ENCODE results near the gene CEP112.

CEP112 gene

GRCh38 chr17:65990593-65990992 lies 201.3 kb downstream of the CEP112 start:
- Histone ChIP-seq H2AK5ac (ENCODE audit: low read length) (no peak overlapping the region), H3K36me3 (ENCODE audit: control insufficient read depth in 1 of 2, insufficient read depth in 2 of 2, low read length in 2 of 2) (no peaks in the 10 kb centered on the region), H2BK120ac (ENCODE audit: insufficient read depth, low read length, poor library complexity) (no peak overlapping the region), H3K9me3 (ENCODE audit: insufficient read depth, low read depth, low read length) (no peaks in the 10 kb centered on the region), H2BK12ac (ENCODE audit: low read length) (no peak overlapping the region), H3K9ac (ENCODE audit: low read length) (no peak overlapping the region), H3K79me2 (ENCODE audit: control insufficient read depth, insufficient read depth, low read length, poor library complexity) (no peaks in the 10 kb centered on the region), H4K91ac (ENCODE audit: low read depth, low read length) (no peak overlapping the region), H3K18ac (ENCODE audit: low read length) (no peak overlapping the region), H3K4me1 (ENCODE audit: control insufficient read depth in 1 of 2, insufficient read depth in 2 of 2, low read length in 2 of 2) (no peaks in the 10 kb centered on the region), H3K79me1 (ENCODE audit: low read length) (no peaks in the 10 kb centered on the region), H3K4me3 (ENCODE audit: low read depth, low read length) (no peak overlapping the region), H3K27me3 (ENCODE audit: insufficient read depth, low read length) (no peaks in the 10 kb centered on the region), H3K23ac (ENCODE audit: low read length) (no peak overlapping the region), H3K27ac (ENCODE audit: low read depth, low read length) (no peak overlapping the region), H4K8ac (ENCODE audit: low read depth, low read length) (no peak overlapping the region), H2AFZ (ENCODE audit: insufficient read depth, low read length, poor library complexity) (no peak overlapping the region), H3K4me2 (ENCODE audit: low read length) (no peak overlapping the region), H3K14ac (ENCODE audit: low read length) (no peak overlapping the region), H3K4ac (ENCODE audit: low read depth, low read length) (no peak overlapping the region), H4K12ac (ENCODE audit: low read depth, low read length) (no peak overlapping the region), H2BK5ac (ENCODE audit: low read depth, low read length, poor library complexity) (no peak overlapping the region)
- WGBS (ENCODE audit: extremely low coverage, insufficient coverage, insufficient read length), result no CpG with 5 or more reads among the region's 3 CpGs
- DNase-seq, result no peak

DNA sequence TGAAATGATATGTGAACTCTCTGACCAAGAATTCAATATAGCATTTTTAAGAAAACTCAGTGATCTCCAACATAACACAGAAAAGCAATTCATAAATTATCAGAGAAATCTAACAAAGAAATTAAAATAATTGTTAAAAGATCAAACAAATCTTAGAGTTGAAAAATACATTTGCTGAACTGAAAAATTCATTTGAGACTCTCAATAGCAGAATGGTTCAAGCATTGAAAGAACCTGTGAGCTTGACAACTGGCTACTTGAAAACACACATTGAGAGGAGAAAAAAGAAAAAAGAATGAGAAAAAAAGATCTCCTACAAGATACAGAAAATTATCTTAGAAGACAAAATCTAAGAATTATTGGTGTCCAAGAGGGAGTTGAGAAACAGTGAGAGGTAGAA lies 203.5 kb downstream of the CEP112 start:
- Histone ChIP-seq H2AK5ac (ENCODE audit: low read length) (no peak overlapping the region), H3K36me3 (ENCODE audit: control insufficient read depth in 1 of 2, insufficient read depth in 2 of 2, low read length in 2 of 2) (no peaks in the 10 kb centered on the region), H4K8ac (ENCODE audit: low read depth, low read length) (no peak overlapping the region), H3K4me2 (ENCODE audit: low read length) (no peak overlapping the region), H3K79me2 (ENCODE audit: control insufficient read depth, insufficient read depth, low read length, poor library complexity) (no peaks in the 10 kb centered on the region), H3K23ac (ENCODE audit: low read length) (no peak overlapping the region), H3K27me3 (ENCODE audit: insufficient read depth, low read length) (no peaks in the 10 kb centered on the region), H3K18ac (ENCODE audit: low read length) (no peak overlapping the region), H3K4me1 (ENCODE audit: control insufficient read depth in 1 of 2, insufficient read depth in 2 of 2, low read length in 2 of 2) (no peaks in the 10 kb centered on the region), H3K27ac (ENCODE audit: low read depth, low read length) (no peak overlapping the region), H2AFZ (ENCODE audit: insufficient read depth, low read length, poor library complexity) (no peak overlapping the region), H4K91ac (ENCODE audit: low read depth, low read length) (no peak overlapping the region), H3K14ac (ENCODE audit: low read length) (no peak overlapping the region), H2BK120ac (ENCODE audit: insufficient read depth, low read length, poor library complexity) (no peak overlapping the region), H3K9me3 (ENCODE audit: insufficient read depth, low read depth, low read length) (no peaks in the 10 kb centered on the region), H3K4me3 (ENCODE audit: low read depth, low read length) (no peak overlapping the region), H2BK5ac (ENCODE audit: low read depth, low read length, poor library complexity) (no peak overlapping the region), H3K79me1 (ENCODE audit: low read length) (no peaks in the 10 kb centered on the region), H4K12ac (ENCODE audit: low read depth, low read length) (no peak overlapping the region), H3K4ac (ENCODE audit: low read depth, low read length) (no peak overlapping the region), H2BK12ac (ENCODE audit: low read length) (no peak overlapping the region), H3K9ac (ENCODE audit: low read length) (no peak overlapping the region)
- DNase-seq, result no peak

- H3K27me3 ChIP-seq (ENCODE audit: insufficient read depth, low read length), result no peaks in the 10 kb centered on the region
- no peak overlapping the region for H4K91ac ChIP-seq (ENCODE audit: low read depth, low read length)
- no peak overlapping the region for H3K9ac ChIP-seq (ENCODE audit: low read length)
- no peaks in the 10 kb centered on the region for H3K79me1 ChIP-seq (ENCODE audit: low read length)
- H4K12ac ChIP-seq (ENCODE audit: low read depth, low read length), result no peak overlapping the region
- no peak overlapping the region for H3K4me3 ChIP-seq (ENCODE audit: low read depth, low read length)
- no peak overlapping the region for H3K23ac ChIP-seq (ENCODE audit: low read length)
- no peaks in the 10 kb centered on the region for H3K36me3 ChIP-seq (ENCODE audit: control insufficient read depth in 1 of 2, insufficient read depth in 2 of 2, low read length in 2 of 2)
- no peaks in the 10 kb centered on the region for H3K9me3 ChIP-seq (ENCODE audit: insufficient read depth, low read depth, low read length)
- no peak overlapping the region for H2AFZ ChIP-seq (ENCODE audit: insufficient read depth, low read length, poor library complexity)
- H3K79me2 ChIP-seq (ENCODE audit: control insufficient read depth, insufficient read depth, low read length, poor library complexity), result no peaks in the 10 kb centered on the region
- H2BK12ac ChIP-seq (ENCODE audit: low read length), result no peak overlapping the region
- no peak overlapping the region for H3K18ac ChIP-seq (ENCODE audit: low read length)
- no peak overlapping the region for H4K8ac ChIP-seq (ENCODE audit: low read depth, low read length)
- H3K4ac ChIP-seq (ENCODE audit: low read depth, low read length), result no peak overlapping the region
- WGBS (ENCODE audit: extremely low coverage, insufficient coverage, insufficient read length), result no CpG with 5 or more reads among the region's 2 CpGs
- H2BK5ac ChIP-seq (ENCODE audit: low read depth, low read length, poor library complexity), result no peak overlapping the region
- H2BK120ac ChIP-seq (ENCODE audit: insufficient read depth, low read length, poor library complexity), result no peak overlapping the region
- H3K4me2 ChIP-seq (ENCODE audit: low read length), result no peak overlapping the region
- no peak overlapping the region for H2AK5ac ChIP-seq (ENCODE audit: low read length)
- H3K27ac ChIP-seq (ENCODE audit: low read depth, low read length), result no peak overlapping the region
- H3K14ac ChIP-seq (ENCODE audit: low read length), result no peak overlapping the region
- DNase-seq, result peak in 1 of 2 donors; percentile 63
- no peaks in the 10 kb centered on the region for H3K4me1 ChIP-seq (ENCODE audit: control insufficient read depth in 1 of 2, insufficient read depth in 2 of 2, low read length in 2 of 2)
These were observed 203.9 kb downstream of the CEP112 start for GRCh38 chr17:65987988-65988387.

GRCh38 chr17:65985571-65985970 lies 206.4 kb downstream of the CEP112 start:
- H2BK120ac ChIP-seq (ENCODE audit: insufficient read depth, low read length, poor library complexity), result no peak overlapping the region
- no peak overlapping the region for H4K8ac ChIP-seq (ENCODE audit: low read depth, low read length)
- no peak for DNase-seq
- H3K4me2 ChIP-seq (ENCODE audit: low read length), result no peak overlapping the region
- H3K36me3 ChIP-seq (ENCODE audit: control insufficient read depth in 1 of 2, insufficient read depth in 2 of 2, low read length in 2 of 2), result no peaks in the 10 kb centered on the region
- no peaks in the 10 kb centered on the region for H3K79me2 ChIP-seq (ENCODE audit: control insufficient read depth, insufficient read depth, low read length, poor library complexity)
- no peak overlapping the region for H3K23ac ChIP-seq (ENCODE audit: low read length)
- H2BK12ac ChIP-seq (ENCODE audit: low read length), result no peak overlapping the region
- H3K27ac ChIP-seq (ENCODE audit: low read depth, low read length), result no peak overlapping the region
- no peak overlapping the region for H3K9ac ChIP-seq (ENCODE audit: low read length)
- H2AFZ ChIP-seq (ENCODE audit: insufficient read depth, low read length, poor library complexity), result no peak overlapping the region
- no peak overlapping the region for H3K4me3 ChIP-seq (ENCODE audit: low read depth, low read length)
- no peak overlapping the region for H2BK5ac ChIP-seq (ENCODE audit: low read depth, low read length, poor library complexity)
- H3K4me1 ChIP-seq (ENCODE audit: control insufficient read depth in 1 of 2, insufficient read depth in 2 of 2, low read length in 2 of 2), result no peaks in the 10 kb centered on the region
- no peak overlapping the region for H3K14ac ChIP-seq (ENCODE audit: low read length)
- H3K79me1 ChIP-seq (ENCODE audit: low read length), result no peaks in the 10 kb centered on the region
- H3K27me3 ChIP-seq (ENCODE audit: insufficient read depth, low read length), result no peaks in the 10 kb centered on the region
- H3K4ac ChIP-seq (ENCODE audit: low read depth, low read length), result no peak overlapping the region
- no peak overlapping the region for H4K12ac ChIP-seq (ENCODE audit: low read depth, low read length)
- no peak overlapping the region for H2AK5ac ChIP-seq (ENCODE audit: low read length)
- no peak overlapping the region for H3K18ac ChIP-seq (ENCODE audit: low read length)
- no peaks in the 10 kb centered on the region for H3K9me3 ChIP-seq (ENCODE audit: insufficient read depth, low read depth, low read length)
- whole genome bisulfite sequencing (ENCODE audit: extremely low coverage, insufficient coverage, insufficient read length), result no CpG with 5 or more reads among the region's 3 CpGs
- H4K91ac ChIP-seq (ENCODE audit: low read depth, low read length), result no peak overlapping the region
